Activated naive CD4-positive, alpha-beta T cell treated with anti-CD3 and anti-CD28 coated beads, Interleukin-2, amount 50 U/mL, for 72 hours (primary cell): Measurements from ENCODE around the gene GALNTL6. TPM values are rescaled to one million over a fixed set of nuclear protein-coding genes. Genes with fewer than 3 reads are reported as not detected.

ENCODE experiments used
- ATAC-seq, 2 donors: fragments of 150-1000 bp; cut with Tn5 transposase; 2 replicates each; pipeline ENCODE4 v1.10.0; 2021; ENCODE audit warnings: mild to moderate bottlenecking in 2 of 2, moderate library complexity in 2 of 2
- DNase-seq, 2 donors: peaks; one replicate each; pipeline ENCODE4 v3.0.0; 2021 to 2022; ENCODE audit warnings: low spot score in 2 of 2
- H3K27ac Mint-ChIP-seq, 2 donors: one replicate each; pipeline ENCODE4 v1.8.0; 2022; ENCODE audit warnings: mild to moderate bottlenecking in 2 of 2, mixed read lengths in 2 of 2
- H3K36me3 Mint-ChIP-seq, 2 donors: one replicate each; pipeline ENCODE4 v1.8.0; 2022; ENCODE audit warnings: mixed read lengths in 2 of 2
- H3K9me3 Mint-ChIP-seq, 2 donors: one replicate each; pipeline ENCODE4 v1.8.0; 2022; ENCODE audit warnings: mixed read lengths in 2 of 2
- total RNA-seq, 2 donors: library from RNA; stranded (reverse); gene quantifications; one replicate each; pipeline ENCODE4 v1.2.3, GENCODE V29; 2022

GALNTL6 gene
- total RNA-seq, 2 donors from 2014 or later, result not detected

DNA sequence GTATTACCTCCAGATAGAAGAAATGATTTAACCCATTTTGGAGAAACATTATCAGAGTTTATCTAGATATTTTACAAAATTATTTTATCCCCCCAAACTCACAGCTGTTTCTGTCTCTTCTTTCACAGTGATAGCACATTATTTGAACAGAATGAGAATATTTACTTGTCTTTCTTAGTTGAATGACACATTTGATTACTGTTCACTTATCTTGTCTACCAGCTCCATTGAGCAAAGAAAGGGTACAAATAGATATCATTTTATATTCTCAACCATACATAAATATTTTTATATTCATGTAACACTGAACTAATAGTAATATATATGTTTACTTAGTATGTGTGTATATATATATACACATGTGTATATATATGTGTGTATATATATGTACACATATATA lies 364.2 kb downstream of the GALNTL6 start:
- Mint-ChIP-seq H3K27ac (no peak overlapping the region), H3K9me3 (peaks cover 4 to 10% of the 10 kb centered on the region in 2 donors), H3K36me3 (no peaks in the 10 kb centered on the region)
- no peak for ATAC-seq
- DNase-seq, result no peak

DNA sequence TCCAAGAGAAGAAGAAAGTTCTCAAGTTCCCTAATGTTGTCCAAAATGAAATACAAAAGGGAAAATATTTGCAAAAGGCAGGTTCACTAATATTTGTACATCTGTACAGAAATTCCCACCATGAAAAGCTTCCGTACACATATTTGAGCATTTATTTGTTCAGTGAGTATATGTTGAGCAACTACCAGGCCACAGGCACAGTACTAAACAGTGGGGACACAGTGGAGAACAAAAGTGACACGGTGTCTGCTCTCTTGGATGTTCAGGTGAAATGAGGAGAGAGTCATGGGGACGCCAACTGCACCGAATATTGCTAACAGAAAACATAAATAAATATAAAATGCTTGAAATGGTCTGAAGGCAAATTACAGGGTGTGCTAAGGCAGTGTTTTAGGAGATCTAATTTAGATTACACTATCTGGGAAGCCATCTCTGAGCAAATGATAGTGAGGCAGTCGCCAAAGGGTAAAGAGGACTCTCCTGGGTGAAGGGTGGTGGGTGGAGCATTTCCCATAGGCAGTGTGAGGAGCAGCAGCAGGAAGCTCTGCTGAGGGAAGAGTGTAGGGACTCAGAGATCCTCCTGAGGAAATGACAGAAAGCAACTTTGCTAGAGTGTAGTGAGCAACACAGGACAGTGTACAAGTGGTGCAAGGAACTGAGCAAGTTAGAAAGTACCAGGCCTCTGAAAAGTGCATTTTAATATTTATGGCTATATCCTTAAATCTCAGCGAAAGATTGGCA lies 375.2 kb downstream of the GALNTL6 start:
- DNase-seq, result no peak
- no peaks in the 10 kb centered on the region for H3K36me3 Mint-ChIP-seq
- H3K9me3 Mint-ChIP-seq, result peaks cover 0 to 5% of the 10 kb centered on the region in 2 donors
- H3K27ac Mint-ChIP-seq, result no peak overlapping the region
- no peak for ATAC-seq

- ATAC-seq, result no peak
- DNase-seq, result no peak
- peaks cover 10 to 11% of the 10 kb centered on the region in 2 donors for H3K9me3 Mint-ChIP-seq
- no peak overlapping the region for H3K27ac Mint-ChIP-seq
- H3K36me3 Mint-ChIP-seq, result no peaks in the 10 kb centered on the region
Measured at GRCh38 chr4:172202480-172203076, 389.4 kb downstream of the GALNTL6 start.

GRCh38 chr4:172207258-172207657 lies 394.1 kb downstream of the GALNTL6 start:
- no peak overlapping the region for H3K27ac Mint-ChIP-seq
- H3K9me3 Mint-ChIP-seq, result peaks cover 10 to 15% of the 10 kb centered on the region in 2 donors
- ATAC-seq (no peak), DNase-seq (no peak)
- H3K36me3 Mint-ChIP-seq, result no peaks in the 10 kb centered on the region

DNA sequence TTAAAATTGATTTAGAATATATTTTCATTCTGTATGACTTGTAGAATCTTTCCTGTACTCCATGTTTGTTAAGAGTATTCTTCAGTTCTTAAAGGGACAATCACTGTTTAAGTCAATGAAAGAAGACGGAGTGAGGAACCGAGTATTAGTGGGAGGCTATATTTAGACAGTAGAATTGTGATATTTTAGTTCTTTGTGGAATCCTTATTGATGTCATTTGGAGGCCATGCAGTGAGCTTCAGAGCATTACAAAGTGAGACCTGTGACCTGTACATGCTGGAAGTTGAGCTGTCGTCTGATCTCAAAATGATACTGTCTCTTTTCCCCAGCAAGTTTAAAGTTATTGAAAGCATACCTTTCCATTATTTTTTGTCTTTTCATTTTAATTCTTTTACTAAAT lies 394.7 kb downstream of the GALNTL6 start:
- Mint-ChIP-seq H3K36me3 (no peaks in the 10 kb centered on the region), H3K27ac (no peak overlapping the region), H3K9me3 (peaks cover 10 to 15% of the 10 kb centered on the region in 2 donors)
- DNase-seq (no peak), ATAC-seq (no peak)

- peaks cover 7 to 8% of the 10 kb centered on the region in 2 donors for H3K9me3 Mint-ChIP-seq
- H3K27ac Mint-ChIP-seq, result no peak overlapping the region
- no peak for ATAC-seq
- DNase-seq, result no peak
- H3K36me3 Mint-ChIP-seq, result no peaks in the 10 kb centered on the region
Measured at GRCh38 chr4:172220679-172221078, 407.5 kb downstream of the GALNTL6 start.

GRCh38 chr4:172225457-172225856 lies 412.3 kb downstream of the GALNTL6 start:
- Mint-ChIP-seq H3K36me3 (no peaks in the 10 kb centered on the region), H3K9me3 (peaks cover 0 to 4% of the 10 kb centered on the region in 2 donors), H3K27ac (no peak overlapping the region)
- DNase-seq, result no peak
- ATAC-seq, result no peak

- H3K36me3 Mint-ChIP-seq, result no peaks in the 10 kb centered on the region
- peaks cover 4 to 8% of the 10 kb centered on the region in 2 donors for H3K9me3 Mint-ChIP-seq
- ATAC-seq, result no peak
- no peak overlapping the region for H3K27ac Mint-ChIP-seq
- no peak for DNase-seq
Measured at GRCh38 chr4:172232966-172233365, 419.8 kb downstream of the GALNTL6 start.

DNA sequence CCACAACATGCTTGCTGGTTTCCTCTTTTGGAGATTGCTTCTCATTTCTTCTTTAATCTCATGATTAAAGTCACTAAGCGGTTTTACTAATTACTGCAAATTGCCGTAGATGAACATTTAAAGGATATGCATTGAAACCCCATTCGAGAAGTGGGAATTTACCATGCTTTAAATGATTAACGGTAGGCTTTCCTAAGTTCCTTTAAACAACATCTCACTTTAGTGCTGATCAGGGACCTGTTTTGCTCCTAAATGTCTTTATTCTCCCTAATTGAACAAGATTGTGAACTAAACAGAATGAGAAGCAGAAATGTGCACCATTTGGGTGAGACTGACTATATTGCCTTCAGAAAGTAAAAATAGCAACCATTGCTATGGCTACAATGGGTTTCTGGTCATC lies 430.3 kb downstream of the GALNTL6 start:
- Mint-ChIP-seq H3K9me3 (peaks cover 15 to 27% of the 10 kb centered on the region in 2 donors), H3K36me3 (no peaks in the 10 kb centered on the region), H3K27ac (no peak overlapping the region)
- ATAC-seq (no peak), DNase-seq (no peak)

DNA sequence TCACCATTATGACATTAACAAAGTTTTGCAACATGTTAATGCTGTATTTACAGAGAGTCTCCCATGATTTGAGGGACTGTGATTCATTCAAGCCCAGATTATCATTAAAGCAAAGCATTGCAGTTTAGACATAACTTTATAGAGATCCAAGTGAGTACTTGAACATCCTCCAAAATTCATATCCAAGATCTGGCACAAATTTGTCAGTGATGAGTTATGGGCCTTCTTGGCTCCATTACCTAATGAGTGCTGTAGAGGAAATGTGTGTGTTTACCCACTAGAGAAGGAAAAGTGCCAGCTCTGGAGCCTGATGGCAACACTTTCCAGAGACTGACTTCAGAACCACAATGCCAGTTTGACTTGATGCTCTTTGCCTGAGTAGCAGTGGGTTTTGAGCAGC lies 432.3 kb downstream of the GALNTL6 start:
- Mint-ChIP-seq H3K9me3 (peaks cover 19 to 22% of the 10 kb centered on the region in 2 donors), H3K36me3 (no peaks in the 10 kb centered on the region), H3K27ac (no peak overlapping the region)
- no peak for ATAC-seq
- DNase-seq, result no peak

GRCh38 chr4:172253409-172253808 lies 440.2 kb downstream of the GALNTL6 start:
- Mint-ChIP-seq H3K36me3 (no peaks in the 10 kb centered on the region), H3K27ac (no peak overlapping the region), H3K9me3 (peaks cover 8 to 16% of the 10 kb centered on the region in 2 donors)
- DNase-seq (no peak), ATAC-seq (no peak)

GRCh38 chr4:172256820-172257219 lies 443.6 kb downstream of the GALNTL6 start:
- H3K36me3 Mint-ChIP-seq, result no peaks in the 10 kb centered on the region
- no peak for DNase-seq
- no peak for ATAC-seq
- peaks cover 20 to 21% of the 10 kb centered on the region in 2 donors for H3K9me3 Mint-ChIP-seq
- H3K27ac Mint-ChIP-seq, result no peak overlapping the region

DNA sequence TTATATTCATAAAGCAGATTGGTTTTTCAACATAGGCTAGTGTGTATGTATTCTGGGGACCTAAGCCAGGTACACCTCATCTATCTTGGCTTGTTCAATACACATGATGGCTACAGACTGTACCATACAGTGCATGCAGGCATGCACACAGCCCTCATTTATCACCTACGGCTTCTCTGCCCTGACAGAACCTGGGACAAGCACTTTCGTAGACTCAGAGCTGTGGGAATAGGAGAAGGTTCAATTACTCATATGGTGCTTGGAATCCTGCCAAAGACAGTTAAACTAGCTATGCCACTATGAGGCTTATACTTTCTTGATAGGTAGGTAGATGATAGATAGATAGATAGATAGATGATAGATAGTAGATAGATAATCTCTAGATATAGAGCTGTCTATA lies 457.2 kb downstream of the GALNTL6 start:
- Mint-ChIP-seq H3K9me3 (peaks cover 0 to 3% of the 10 kb centered on the region in 2 donors), H3K27ac (no peak overlapping the region), H3K36me3 (no peaks in the 10 kb centered on the region)
- ATAC-seq (no peak), DNase-seq (no peak)

- ATAC-seq (no peak), DNase-seq (no peak)
- peaks cover 0 to 12% of the 10 kb centered on the region in 2 donors for H3K9me3 Mint-ChIP-seq
- no peak overlapping the region for H3K27ac Mint-ChIP-seq
- no peaks in the 10 kb centered on the region for H3K36me3 Mint-ChIP-seq
Measured at GRCh38 chr4:172287117-172287516, 473.9 kb downstream of the GALNTL6 start.

- Mint-ChIP-seq H3K9me3 (peaks cover 12 to 15% of the 10 kb centered on the region in 2 donors), H3K36me3 (peaks cover 0 to 5% of the 10 kb centered on the region in 2 donors), H3K27ac (no peak overlapping the region)
- DNase-seq, result no peak
- ATAC-seq, result no peak
Measured at GRCh38 chr4:172305698-172306097, 492.5 kb downstream of the GALNTL6 start.

DNA sequence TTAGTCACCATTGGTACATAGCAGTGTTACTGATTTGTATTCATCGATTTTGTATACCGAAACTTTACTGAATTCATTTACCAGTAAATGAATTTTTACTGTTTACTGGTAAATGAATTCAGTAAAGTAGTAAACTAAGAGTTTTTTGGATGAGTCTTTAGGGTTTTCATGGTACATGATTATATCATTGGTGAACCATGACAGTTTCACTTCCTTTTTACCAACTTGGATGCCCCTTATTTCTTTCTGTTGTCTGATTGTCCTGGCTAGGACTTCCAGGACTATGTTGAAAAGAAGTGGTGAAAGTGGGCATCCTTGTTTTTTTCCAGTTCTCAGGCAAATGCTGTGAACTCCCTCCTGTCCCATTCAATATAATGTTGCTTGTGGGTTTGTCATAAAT lies 494.9 kb downstream of the GALNTL6 start:
- DNase-seq (no peak), ATAC-seq (no peak)
- Mint-ChIP-seq H3K27ac (no peak overlapping the region), H3K36me3 (no peaks in the 10 kb centered on the region), H3K9me3 (peaks cover 11 to 12% of the 10 kb centered on the region in 2 donors)

DNA sequence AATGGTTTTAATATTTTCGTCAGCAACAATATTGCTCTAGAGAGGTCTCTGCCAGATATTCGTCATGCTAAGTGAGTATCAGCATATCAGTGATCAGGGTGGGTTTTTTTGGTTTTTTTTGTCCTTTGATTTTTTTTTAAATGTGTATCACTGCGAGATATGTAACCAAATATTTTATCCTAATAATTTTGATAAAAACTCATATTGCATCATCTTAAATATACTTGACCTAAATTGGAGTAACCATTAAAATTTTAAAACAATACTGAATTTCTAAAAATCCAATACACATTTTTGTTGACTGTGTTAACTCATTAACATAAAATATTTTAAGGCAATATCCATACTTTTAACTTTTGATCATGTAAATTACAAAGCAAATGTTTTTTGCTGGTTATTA lies 498.5 kb downstream of the GALNTL6 start:
- Mint-ChIP-seq H3K36me3 (no peaks in the 10 kb centered on the region), H3K9me3 (peaks cover 4 to 7% of the 10 kb centered on the region in 2 donors), H3K27ac (no peak overlapping the region)
- ATAC-seq, result no peak
- DNase-seq, result no peak

DNA sequence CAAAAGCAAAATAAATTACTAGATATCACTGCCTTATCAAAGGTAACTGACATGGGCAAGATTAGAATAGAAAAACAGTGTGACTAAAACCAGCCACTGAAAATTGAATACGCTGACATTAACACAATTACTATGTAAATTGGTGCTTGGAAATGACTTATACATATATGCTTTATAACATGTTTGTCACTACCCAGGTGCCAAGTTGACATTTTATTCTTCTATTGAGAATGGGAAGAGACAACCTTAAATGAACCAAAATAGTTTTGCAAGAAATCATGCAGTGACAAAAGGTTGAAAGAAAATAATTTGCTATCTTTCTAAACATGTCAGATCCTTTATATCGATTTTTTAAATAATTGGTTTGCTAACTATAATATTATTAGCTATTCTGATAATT lies 510.1 kb downstream of the GALNTL6 start:
- ATAC-seq (no peak), DNase-seq (no peak)
- Mint-ChIP-seq H3K27ac (no peak overlapping the region), H3K9me3 (peaks cover 14 to 17% of the 10 kb centered on the region in 2 donors), H3K36me3 (peaks cover 0 to 6% of the 10 kb centered on the region in 2 donors)
